Activated T-cell treated with anti-CD3 and anti-CD28 coated beads for 1 hour (primary cell): ENCODE measurements around the gene ZNF638.

Source experiments
- DNase-seq: peaks from one replicate; pipeline ENCODE4 v3.0.0-alpha.2; 2020; ENCODE audit warnings: low read depth

ZNF638 gene

DNA sequence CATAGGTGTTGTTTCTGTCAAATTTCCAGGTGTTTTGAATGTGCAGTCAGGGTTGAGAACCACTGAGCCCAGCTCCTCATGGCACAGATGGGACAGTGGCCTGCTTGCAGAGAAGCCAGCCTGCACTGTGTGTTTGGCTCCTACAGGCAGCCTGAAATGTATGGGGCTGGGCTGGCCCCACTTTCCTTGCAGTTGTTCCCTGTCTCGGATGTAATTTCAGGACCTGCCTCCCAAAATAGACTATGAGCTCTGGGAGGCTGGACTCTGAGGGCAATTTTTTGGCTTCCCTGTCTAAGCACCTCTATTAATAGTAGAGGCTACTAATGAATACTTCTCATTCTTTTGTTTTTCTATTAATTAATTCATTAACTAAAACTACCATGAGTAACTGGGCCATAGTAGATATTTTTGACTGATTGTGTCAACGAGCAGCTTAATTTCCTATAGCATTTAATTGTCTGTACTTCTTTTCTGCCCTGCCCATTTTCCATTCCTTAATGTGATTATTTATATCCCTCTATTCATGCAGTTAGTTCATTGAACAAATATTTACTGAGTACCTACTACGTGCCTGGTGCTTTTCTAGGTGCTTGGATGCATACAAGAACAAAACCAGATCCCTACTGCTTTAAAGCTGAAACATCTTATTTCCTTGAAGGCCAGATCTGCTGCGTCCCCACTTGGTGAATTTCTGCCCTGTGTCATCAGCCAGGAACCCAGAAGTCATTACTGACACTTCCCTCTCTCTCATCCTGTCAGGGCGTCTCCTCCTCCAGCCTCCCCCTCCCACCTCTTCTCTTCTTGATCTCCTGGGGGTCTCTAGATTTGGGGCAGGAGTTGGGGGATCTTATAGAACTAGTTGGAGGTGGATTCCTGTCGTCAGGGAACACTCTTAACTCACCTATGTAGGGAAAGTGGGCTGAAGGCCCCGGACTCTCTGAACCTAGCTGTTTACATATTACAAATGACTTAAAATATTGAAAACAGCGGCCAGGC lies 138.1 kb downstream of the ZNF638 start:
- no peak for DNase-seq

- no peak for DNase-seq
Measured at GRCh38 chr2:71471276-71471675, 139.7 kb downstream of the ZNF638 start.

GRCh38 chr2:71472019-71472418 lies 140.4 kb downstream of the ZNF638 start:
- DNase-seq: no peak

- DNase-seq: no peak
Measured at GRCh38 chr2:71473346-71474031, 141.9 kb downstream of the ZNF638 start.

DNA sequence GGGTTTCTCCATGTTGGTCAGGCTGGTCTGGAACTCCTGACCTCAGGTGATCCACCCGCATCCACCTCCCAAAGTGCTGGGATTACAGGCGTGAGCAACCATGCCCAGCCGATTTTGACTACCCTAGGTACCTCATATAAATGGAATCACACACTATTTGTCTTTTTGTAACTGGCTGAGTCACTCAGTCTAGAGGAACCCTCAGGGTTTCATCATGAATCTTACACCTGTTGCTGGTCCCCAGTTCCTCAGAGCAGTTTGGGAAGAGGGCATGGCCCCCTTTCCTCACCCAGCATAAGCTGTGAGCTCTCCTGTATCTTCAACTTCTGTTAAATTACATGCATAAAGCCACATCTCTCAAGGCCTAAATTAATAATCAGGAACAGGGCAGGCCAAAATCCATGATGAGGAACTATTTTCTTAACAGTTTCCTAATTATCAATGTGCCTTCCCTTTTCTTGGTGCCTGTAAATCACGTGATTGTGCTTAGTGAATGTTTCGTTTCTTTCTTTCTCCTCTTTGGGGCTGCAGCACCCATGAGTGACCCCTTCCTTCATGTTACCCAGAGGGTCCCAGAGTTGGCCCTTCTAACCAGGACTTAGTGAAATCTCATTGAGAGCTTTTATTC lies 142.6 kb downstream of the ZNF638 start:
- no peak for DNase-seq

- no peak for DNase-seq
Measured at GRCh38 chr2:71474744-71475397, 143.3 kb downstream of the ZNF638 start.

DNA sequence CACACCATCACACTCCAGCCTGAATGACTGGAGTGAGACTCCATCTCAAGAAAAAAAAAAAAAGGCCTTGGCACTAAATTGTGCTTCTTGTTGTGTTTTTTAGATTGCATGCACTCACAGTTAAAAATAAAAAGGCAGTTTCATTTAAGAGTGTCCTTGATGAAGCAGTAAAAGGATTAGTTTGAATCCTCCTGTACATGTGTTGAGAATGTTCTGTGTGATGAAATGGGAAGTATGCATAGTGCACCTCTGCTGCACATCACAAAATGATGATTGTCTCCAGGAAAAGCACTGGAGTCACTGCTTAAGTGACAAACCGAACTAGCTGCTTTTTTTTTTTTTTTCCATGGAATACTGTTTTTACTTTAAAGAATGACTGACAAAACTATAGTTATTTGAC lies 144.9 kb downstream of the ZNF638 start:
- no peak for DNase-seq

GRCh38 chr2:71477231-71477691 lies 145.7 kb downstream of the ZNF638 start:
- no peak for DNase-seq

- no peak for DNase-seq
Measured at GRCh38 chr2:71478806-71479205, 147.2 kb downstream of the ZNF638 start.

DNA sequence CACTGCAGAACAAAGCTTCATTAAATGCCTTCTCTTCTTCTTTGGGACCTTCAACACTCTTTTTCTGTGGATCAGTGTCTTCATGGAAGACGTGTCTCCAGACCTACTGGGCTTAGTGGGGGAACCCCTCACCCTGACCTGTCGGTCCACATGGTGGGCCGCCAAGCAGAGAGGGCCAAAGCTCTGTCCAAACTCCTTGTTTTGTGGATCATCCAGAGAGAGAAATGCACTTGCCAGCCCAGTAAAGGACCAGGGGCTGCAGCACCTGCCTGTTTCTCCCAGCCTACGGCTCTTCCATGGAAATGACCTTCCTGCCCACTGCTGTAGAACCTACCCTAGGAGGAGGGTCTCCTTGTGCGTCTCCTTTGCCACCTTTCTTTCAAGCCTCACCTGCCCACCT lies 147.7 kb downstream of the ZNF638 start:
- no peak for DNase-seq

- no peak for DNase-seq
Measured at GRCh38 chr2:71481111-71481510, 149.5 kb downstream of the ZNF638 start.

DNA sequence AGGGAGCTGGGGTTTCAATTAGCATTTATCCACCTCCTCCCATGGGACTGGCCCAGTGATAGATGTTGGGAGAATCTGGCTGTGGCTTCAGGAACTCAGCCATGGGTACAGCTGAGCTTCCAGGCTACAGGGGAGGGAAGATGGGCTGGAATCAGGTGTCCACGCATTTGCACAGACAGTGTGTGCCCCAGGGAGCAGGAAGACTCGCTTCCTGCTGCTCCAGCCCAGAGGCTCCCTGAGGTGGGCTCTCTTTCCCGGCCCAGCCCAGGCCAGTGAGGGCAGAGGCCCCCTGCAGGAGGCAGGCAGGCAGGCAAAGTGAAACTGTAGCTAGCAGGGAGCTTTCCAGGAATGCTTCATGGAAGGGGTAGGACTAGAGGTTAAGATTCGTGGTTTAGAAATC lies 150.5 kb downstream of the ZNF638 start:
- DNase-seq: no peak

DNA sequence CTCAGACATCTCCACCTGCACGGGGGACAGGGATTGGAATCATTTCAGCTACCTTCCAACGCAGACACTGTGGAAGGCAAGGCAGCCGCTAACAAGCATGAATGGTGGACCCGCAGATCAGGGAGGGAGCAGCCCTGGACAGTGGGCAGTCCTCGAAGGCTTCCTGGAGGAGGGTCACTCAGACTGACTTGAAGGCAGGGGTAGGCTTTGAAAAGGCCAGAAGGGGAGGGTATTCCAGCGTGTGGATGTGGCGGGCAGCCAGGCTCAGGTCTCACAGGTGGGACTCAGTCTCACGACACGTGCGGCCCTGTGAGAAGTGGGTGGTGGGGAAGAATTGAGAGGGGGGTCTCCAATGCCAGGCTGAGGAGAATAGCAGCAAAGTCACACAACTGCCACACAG lies 151.7 kb downstream of the ZNF638 start:
- DNase-seq: no peak

- no peak for DNase-seq
Measured at GRCh38 chr2:71484354-71484753, 152.8 kb downstream of the ZNF638 start.
